ENCODE measurements around the gene RAB21. TPM values are rescaled to one million over a fixed set of nuclear protein-coding genes. Genes with fewer than 3 reads are reported as not detected.

RAB21 gene
- total RNA-seq, 1 donor from 2014 or later = 31.0 TPM

DNA sequence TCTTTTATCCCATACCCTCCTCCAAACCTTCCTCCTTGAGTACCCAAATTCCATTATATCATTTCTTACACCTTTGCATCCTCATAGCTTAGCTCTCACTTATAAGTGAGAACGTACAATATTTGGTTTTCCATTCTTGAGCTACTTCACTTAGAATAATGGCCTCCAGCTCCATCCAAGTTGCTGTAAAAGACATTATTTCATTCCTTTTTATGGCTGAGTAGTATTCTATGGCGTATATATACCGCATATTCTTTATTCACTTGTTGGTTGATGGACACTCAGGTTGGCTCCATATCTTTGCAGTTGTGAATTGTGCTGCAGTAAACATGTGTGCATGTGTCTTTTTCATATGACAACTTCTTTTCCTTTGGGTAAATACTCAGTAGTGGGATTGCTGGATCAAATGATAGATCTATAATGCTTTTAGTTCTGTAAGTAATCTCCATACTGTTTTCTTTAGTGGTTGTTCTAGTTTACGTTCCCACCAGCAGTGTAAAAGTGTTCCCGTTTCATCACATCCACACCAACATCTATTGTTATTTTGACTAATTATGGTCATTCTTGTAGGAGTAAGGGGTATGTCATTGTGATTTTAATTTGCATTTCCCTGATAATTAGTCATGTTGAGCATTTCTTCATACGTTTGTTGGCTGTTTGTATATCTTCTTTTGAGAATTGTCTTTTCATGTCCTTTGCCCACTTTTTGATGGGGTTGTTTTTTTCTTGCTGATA is 10.1 kb downstream of the RAB21 start:
- Histone ChIP-seq H3K36me3 (ENCODE audit: control insufficient read depth, insufficient read depth, low read length) (no peaks in the 10 kb centered on the region), H3K4me3 (ENCODE audit: low read depth, low read length) (no peak overlapping the region), H3K27me3 (ENCODE audit: control insufficient read depth, insufficient read depth, low read length) (no peaks in the 10 kb centered on the region)
- no peak for DNase-seq (ENCODE audit: low read depth)
- no peak for TF ChIP-seq CTCF (IDR thresholded peaks at IDR 0.05; ENCODE audit: insufficient read depth, low read length, poor library complexity, severe bottlenecking)

- Histone ChIP-seq H3K36me3 (ENCODE audit: control insufficient read depth, insufficient read depth, low read length) (no peaks in the 10 kb centered on the region), H3K27me3 (ENCODE audit: control insufficient read depth, insufficient read depth, low read length) (no peaks in the 10 kb centered on the region), H3K4me3 (ENCODE audit: low read depth, low read length) (no peak overlapping the region)
- DNase-seq (ENCODE audit: low read depth) = no peak
- no peak for TF ChIP-seq CTCF (IDR thresholded peaks at IDR 0.05; ENCODE audit: insufficient read depth, low read length, poor library complexity, severe bottlenecking)
These were observed 11.5 kb downstream of the RAB21 start for GRCh38 chr12:71766202-71766601.

DNA sequence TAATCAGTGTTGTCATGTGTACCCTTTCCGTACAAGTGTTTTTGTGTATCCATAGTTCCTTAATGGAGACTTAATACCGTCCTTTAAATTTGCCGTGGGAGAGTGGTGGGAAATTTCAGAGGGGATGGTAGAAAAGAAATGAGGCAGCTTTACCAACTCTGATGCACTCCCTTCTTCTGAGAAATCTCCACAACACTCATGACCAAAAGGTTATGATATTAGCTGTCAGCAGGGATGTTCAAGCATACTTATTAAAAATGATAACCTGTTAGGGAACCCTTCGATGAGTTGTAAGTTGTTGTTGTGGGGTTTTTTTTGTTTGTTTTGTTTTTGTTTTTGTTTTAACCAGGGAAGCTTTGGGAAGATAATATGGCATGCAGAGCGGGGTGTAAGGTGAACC is 12.5 kb downstream of the RAB21 start:
- no peak for TF ChIP-seq CTCF (IDR thresholded peaks at IDR 0.05; ENCODE audit: insufficient read depth, low read length, poor library complexity, severe bottlenecking)
- no peaks in the 10 kb centered on the region for H3K27me3 ChIP-seq (ENCODE audit: control insufficient read depth, insufficient read depth, low read length)
- H3K36me3 ChIP-seq (ENCODE audit: control insufficient read depth, insufficient read depth, low read length) = no peaks in the 10 kb centered on the region
- no peak for DNase-seq (ENCODE audit: low read depth)
- no peak overlapping the region for H3K4me3 ChIP-seq (ENCODE audit: low read depth, low read length)

- Histone ChIP-seq H3K36me3 (ENCODE audit: control insufficient read depth, insufficient read depth, low read length) (no peaks in the 10 kb centered on the region), H3K27me3 (ENCODE audit: control insufficient read depth, insufficient read depth, low read length) (no peaks in the 10 kb centered on the region), H3K4me3 (ENCODE audit: low read depth, low read length) (no peak overlapping the region)
- DNase-seq (ENCODE audit: low read depth) = no peak
- no peak for TF ChIP-seq CTCF (IDR thresholded peaks at IDR 0.05; ENCODE audit: insufficient read depth, low read length, poor library complexity, severe bottlenecking)
These were observed 14.2 kb downstream of the RAB21 start for GRCh38 chr12:71768900-71769299.

DNA sequence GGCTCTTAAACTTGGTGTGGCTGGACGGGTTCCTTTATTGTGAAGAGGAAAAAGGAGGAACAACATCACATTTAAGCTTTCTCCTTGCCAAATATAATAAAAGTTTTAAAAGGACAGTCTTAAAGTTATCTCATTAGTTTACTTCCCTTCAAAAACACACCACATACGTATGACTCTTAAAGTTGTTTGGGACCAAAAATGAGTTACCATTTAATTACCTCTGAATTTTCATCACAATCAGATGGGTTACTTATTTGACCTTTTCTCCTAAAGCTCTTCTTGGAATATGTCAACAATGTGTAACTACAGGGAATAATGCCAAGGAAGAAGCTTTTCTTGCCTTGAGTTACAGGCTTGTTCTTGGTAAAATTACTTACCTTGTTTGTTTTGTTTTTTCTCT is 16.4 kb downstream of the RAB21 start:
- Histone ChIP-seq H3K27me3 (ENCODE audit: control insufficient read depth, insufficient read depth, low read length) (no peaks in the 10 kb centered on the region), H3K36me3 (ENCODE audit: control insufficient read depth, insufficient read depth, low read length) (no peaks in the 10 kb centered on the region), H3K4me3 (ENCODE audit: low read depth, low read length) (no peak overlapping the region)
- no peak for DNase-seq (ENCODE audit: low read depth)
- no peak for TF ChIP-seq CTCF (IDR thresholded peaks at IDR 0.05; ENCODE audit: insufficient read depth, low read length, poor library complexity, severe bottlenecking)

DNA sequence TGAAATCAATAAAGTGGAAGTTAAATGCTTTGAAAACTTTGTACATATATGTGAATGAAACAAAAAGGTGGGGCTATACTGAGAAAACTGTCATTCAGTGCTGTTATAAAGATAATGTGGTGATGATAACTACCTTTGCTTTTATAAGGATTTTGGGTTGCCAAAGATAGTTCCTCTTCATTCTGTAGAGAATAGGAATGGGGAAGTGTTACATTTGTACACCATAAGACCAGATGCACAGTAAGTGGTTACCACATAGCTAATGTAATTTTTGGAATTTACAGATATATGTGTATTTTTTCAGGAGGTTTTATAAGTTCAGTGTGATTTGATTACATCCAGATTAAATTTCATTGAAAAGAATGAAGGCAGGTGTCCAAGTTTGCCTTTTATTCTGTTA is 18.1 kb downstream of the RAB21 start:
- DNase-seq (ENCODE audit: low read depth) = no peak
- H3K36me3 ChIP-seq (ENCODE audit: control insufficient read depth, insufficient read depth, low read length) = no peaks in the 10 kb centered on the region
- no peaks in the 10 kb centered on the region for H3K27me3 ChIP-seq (ENCODE audit: control insufficient read depth, insufficient read depth, low read length)
- no peak overlapping the region for H3K4me3 ChIP-seq (ENCODE audit: low read depth, low read length)
- no peak for TF ChIP-seq CTCF (IDR thresholded peaks at IDR 0.05; ENCODE audit: insufficient read depth, low read length, poor library complexity, severe bottlenecking)

All from kidney epithelial cell (primary cell).